ENCODE measurements around the gene ST6GAL2.
A peak's percentile ranks its signal among the peaks of the same experiment; 100 is the strongest.

ST6GAL2 gene

GRCh38 chr2:106863387-106863786 lies 22.6 kb downstream of the ST6GAL2 start:
- DNase-seq: peak; percentile 45

GRCh38 chr2:106859498-106859897 lies 26.5 kb downstream of the ST6GAL2 start:
- DNase-seq: no peak

GRCh38 chr2:106858810-106859209 lies 27.2 kb downstream of the ST6GAL2 start:
- DNase-seq: no peak

- DNase-seq: no peak
Measured at GRCh38 chr2:106857882-106858478, 28.0 kb downstream of the ST6GAL2 start.

- no peak for DNase-seq
Measured at GRCh38 chr2:106853631-106854030, 32.3 kb downstream of the ST6GAL2 start.

- DNase-seq: no peak
Measured at GRCh38 chr2:106851881-106852501, 34.0 kb downstream of the ST6GAL2 start.

- DNase-seq: no peak
Measured at GRCh38 chr2:106851087-106851874, 34.7 kb downstream of the ST6GAL2 start.

- DNase-seq: no peak
Measured at GRCh38 chr2:106849253-106849652, 36.7 kb downstream of the ST6GAL2 start.

- no peak for DNase-seq
Measured at GRCh38 chr2:106847366-106847765, 38.6 kb downstream of the ST6GAL2 start.

- DNase-seq: no peak
Measured at GRCh38 chr2:106845716-106846115, 40.3 kb downstream of the ST6GAL2 start.

- no peak for DNase-seq
Measured at GRCh38 chr2:106843910-106844250, 42.1 kb downstream of the ST6GAL2 start.

GRCh38 chr2:106843001-106843909 lies 42.7 kb downstream of the ST6GAL2 start:
- DNase-seq: no peak

- DNase-seq: peak; percentile 80
Measured at GRCh38 chr2:106841886-106842645, 43.9 kb downstream of the ST6GAL2 start.

GRCh38 chr2:106840818-106841217 lies 45.1 kb downstream of the ST6GAL2 start:
- no peak for DNase-seq

GRCh38 chr2:106839849-106840595 lies 45.9 kb downstream of the ST6GAL2 start:
- DNase-seq: no peak

- no peak for DNase-seq
Measured at GRCh38 chr2:106833256-106833655, 52.7 kb downstream of the ST6GAL2 start.

GRCh38 chr2:106831816-106832569 lies 54.0 kb downstream of the ST6GAL2 start:
- no peak for DNase-seq

- DNase-seq: no peak
Measured at GRCh38 chr2:106831241-106831640, 54.7 kb downstream of the ST6GAL2 start.

GRCh38 chr2:106830191-106830590 lies 55.8 kb downstream of the ST6GAL2 start:
- no peak for DNase-seq

- DNase-seq: no peak
Measured at GRCh38 chr2:106828119-106828518, 57.8 kb downstream of the ST6GAL2 start.

GRCh38 chr2:106827158-106827557 lies 58.8 kb downstream of the ST6GAL2 start:
- no peak for DNase-seq
